Ishikawa (cell line): ENCODE data around the gene ZNF155.
A peak's percentile ranks its signal among the peaks of the same experiment; 100 is the strongest.

ENCODE experiments used
- CEBPB ChIP-seq: IDR thresholded peaks from 2 replicates; pipeline ENCODE4 v1.6.1; 2012
- CREB1 ChIP-seq: IDR thresholded peaks from 2 replicates; pipeline ENCODE4 v1.6.1; 2012; ENCODE audit warnings: low read depth
- EGR1 ChIP-seq: IDR thresholded peaks from 2 replicates; pipeline ENCODE4 v1.6.1; 2012
- EP300 ChIP-seq: IDR thresholded peaks from 2 replicates; pipeline ENCODE4 v1.6.1; 2012; ENCODE audit warnings: borderline replicate concordance
- FOXM1 ChIP-seq: IDR thresholded peaks from 2 replicates; pipeline ENCODE4 v1.6.1; 2012; ENCODE audit warnings: low read depth, borderline replicate concordance
- NFIC ChIP-seq: IDR thresholded peaks from 2 replicates; pipeline ENCODE4 v1.6.1; 2012
- RAD21 ChIP-seq: IDR thresholded peaks from 2 replicates; pipeline ENCODE4 v1.6.1; 2012; ENCODE audit warnings: low read depth
- REST ChIP-seq: IDR thresholded peaks from 2 replicates; pipeline ENCODE4 v1.6.1; 2012; ENCODE audit warnings: low read depth, mild to moderate bottlenecking
- TAF1 ChIP-seq: IDR thresholded peaks from 2 replicates; pipeline ENCODE4 v1.6.1; 2012; ENCODE audit warnings: low read depth, mild to moderate bottlenecking
- TCF12 ChIP-seq: IDR thresholded peaks from 2 replicates; pipeline ENCODE4 v1.6.1; 2012; ENCODE audit warnings: low read depth
- TEAD4 ChIP-seq: IDR thresholded peaks from 2 replicates; pipeline ENCODE4 v1.6.1; 2012
- YY1 ChIP-seq: IDR thresholded peaks from 2 replicates; pipeline ENCODE4 v1.6.1; 2012; ENCODE audit warnings: low read depth
- ZBTB7A ChIP-seq: IDR thresholded peaks from 2 replicates; pipeline ENCODE4 v1.6.1; 2012; ENCODE audit warnings: low read depth
- TF ChIP-seq, protein P1 (sequence below): IDR thresholded peaks from 2 replicates; pipeline ENCODE4 v1.6.1; 2012
- TF ChIP-seq, protein P2 (sequence below): IDR thresholded peaks from 2 replicates; pipeline ENCODE4 v1.6.1; 2012

ZNF155 gene

GRCh38 chr19:43984687-43985000 is 656 bp downstream of the ZNF155 start:
- TF ChIP-seq ZBTB7A = no peak
- TF ChIP-seq, protein P1, sequence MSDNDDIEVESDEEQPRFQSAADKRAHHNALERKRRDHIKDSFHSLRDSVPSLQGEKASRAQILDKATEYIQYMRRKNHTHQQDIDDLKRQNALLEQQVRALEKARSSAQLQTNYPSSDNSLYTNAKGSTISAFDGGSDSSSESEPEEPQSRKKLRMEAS = no peak
- TF ChIP-seq EGR1 = no peak
- no peak for TF ChIP-seq CREB1
- TF ChIP-seq FOXM1 = no peak
- TF ChIP-seq, protein P2, sequence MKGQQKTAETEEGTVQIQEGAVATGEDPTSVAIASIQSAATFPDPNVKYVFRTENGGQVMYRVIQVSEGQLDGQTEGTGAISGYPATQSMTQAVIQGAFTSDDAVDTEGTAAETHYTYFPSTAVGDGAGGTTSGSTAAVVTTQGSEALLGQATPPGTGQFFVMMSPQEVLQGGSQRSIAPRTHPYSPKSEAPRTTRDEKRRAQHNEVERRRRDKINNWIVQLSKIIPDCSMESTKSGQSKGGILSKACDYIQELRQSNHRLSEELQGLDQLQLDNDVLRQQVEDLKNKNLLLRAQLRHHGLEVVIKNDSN = no peak

DNA sequence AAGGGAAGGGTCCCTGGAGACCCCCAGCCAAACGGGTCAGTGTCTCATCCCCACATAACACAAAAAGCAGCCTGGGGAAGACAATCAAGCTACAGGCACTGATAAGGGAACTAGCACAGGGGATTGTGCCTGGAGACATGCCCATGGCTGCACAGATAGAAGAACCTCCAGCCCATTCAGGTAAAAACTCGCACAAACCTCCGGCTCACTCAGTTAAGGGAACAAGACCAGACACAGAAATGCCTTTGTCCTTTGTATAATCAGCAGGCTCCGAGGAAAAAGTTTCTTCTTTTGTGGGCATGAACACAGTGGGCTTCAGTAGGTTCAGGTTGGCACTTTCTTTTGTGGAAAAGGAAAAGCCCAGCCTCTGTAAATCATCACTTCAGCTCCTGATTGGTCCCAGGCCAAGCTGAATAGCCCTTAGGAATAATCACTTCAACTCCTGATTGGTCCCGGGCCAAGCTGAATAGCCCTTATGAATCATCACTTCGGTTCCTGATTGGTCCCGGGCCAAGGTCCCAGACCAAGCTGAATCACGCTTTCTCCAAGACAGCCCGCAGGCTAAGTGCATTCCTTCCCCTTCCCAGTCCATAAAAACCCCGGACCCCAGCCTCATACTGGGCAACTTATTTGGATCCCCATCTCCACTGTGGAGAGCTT is 13.8 kb downstream of the ZNF155 start:
- no peak for TF ChIP-seq EGR1
- TF ChIP-seq CEBPB = no peak
- no peak for TF ChIP-seq NFIC
- no peak for TF ChIP-seq YY1
- TF ChIP-seq REST = no peak
- TF ChIP-seq ZBTB7A = no peak
- no peak for TF ChIP-seq RAD21
- TF ChIP-seq, protein P2 = no peak
- no peak for TF ChIP-seq EP300
- TF ChIP-seq TEAD4 = no peak
- no peak for TF ChIP-seq FOXM1
- no peak for TF ChIP-seq CREB1
- TF ChIP-seq TCF12 = no peak
- no peak for TF ChIP-seq TAF1
- TF ChIP-seq, protein P1 = no peak

GRCh38 chr19:44002212-44002565 is 18.2 kb downstream of the ZNF155 start:
- TF ChIP-seq NFIC (no peak), TCF12 (no peak)
- TF ChIP-seq, protein P2 = no peak

- peak; percentile 42; the same call in 1 of the 2 replicates for TF ChIP-seq CEBPB
- TF ChIP-seq, protein P1 = peak; percentile 49
- no peak for TF ChIP-seq RAD21
- TF ChIP-seq EGR1 = peak; percentile 30; the same call in 1 of the 2 replicates
- peak; percentile 21; the same call in 1 of the 2 replicates for TF ChIP-seq EP300
- TF ChIP-seq, protein P2 = no peak
- peak; percentile 94 for TF ChIP-seq YY1
- TF ChIP-seq FOXM1 = no peak
- TF ChIP-seq CREB1 = no peak; the same call in 1 of the 2 replicates
- TF ChIP-seq TEAD4 = peak; percentile 39; the same call in 1 of the 2 replicates
- TF ChIP-seq TAF1 = peak; percentile 50; the same call in 1 of the 2 replicates
- TF ChIP-seq ZBTB7A = peak; percentile 40
- TF ChIP-seq TCF12 = no peak; the same call in 1 of the 2 replicates
- no peak for TF ChIP-seq REST
- peak; percentile 86 for TF ChIP-seq NFIC
Measured at GRCh38 chr19:44002566-44003460, 18.8 kb downstream of the ZNF155 start, which contains the start of gene ZNF230. Gene ZNF230 (plus strand): TSS chr19:44002957. CDS start chr19:44007079, 4,122 bp downstream.
